OCI-LY1 (cell line): ENCODE data around the gene PRTN3.

Experiments used
- CTCF ChIP-seq: fragments of 200-600 bp; sonication (generic), shearing (Covaris generic); IDR thresholded peaks from 2 replicates; pipeline ENCODE4 v1.5.1; 2017; ENCODE audit warnings: mild to moderate bottlenecking, antibody characterized with exemption, low read length, moderate library complexity, mixed read lengths
- EZH2 ChIP-seq: fragments of 200-600 bp; sonication (generic), shearing (Covaris generic); IDR thresholded peaks from 2 replicates; pipeline ENCODE4 v1.8.0; 2017; ENCODE audit warnings: borderline replicate concordance, mixed run types, mild to moderate bottlenecking, antibody characterized with exemption, low read length, moderate library complexity, mixed read lengths

DNA sequence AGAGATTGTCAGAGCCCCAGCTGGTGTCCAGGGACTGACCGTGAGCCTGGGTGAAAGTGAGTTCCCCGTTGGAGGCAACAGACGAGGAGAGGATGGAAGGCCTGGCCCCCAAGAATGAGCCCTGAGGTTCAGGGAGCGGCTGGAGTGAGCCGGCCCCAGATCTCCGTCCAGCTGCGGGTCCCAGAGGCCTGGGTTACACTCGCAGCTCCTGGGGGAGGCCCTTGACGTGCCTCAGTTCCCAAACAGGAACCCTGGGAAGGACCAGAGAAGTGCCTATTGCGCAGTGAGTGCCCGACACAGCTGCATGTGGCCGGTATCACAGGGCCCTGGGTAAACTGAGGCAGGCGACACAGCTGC lies 10.2 kb downstream of the PRTN3 start:
- TF ChIP-seq CTCF (no peak), EZH2 (no peak)
